Anterior cingulate cortex (tissue), 58 donors: ENCODE measurements around the gene ADAMTSL2.
A peak's percentile ranks its signal among the peaks of the same experiment; 100 is the strongest.

Experiments used
- DNase-seq, 58 donors: peaks; one replicate each; lab custom pipeline; 2025; lab: John Stamatoyannopoulos, UW

Gene ADAMTSL2

GRCh38 chr9:133583586-133583985, 49.1 kb downstream of the ADAMTSL2 start:
- no peak for DNase-seq

DNA sequence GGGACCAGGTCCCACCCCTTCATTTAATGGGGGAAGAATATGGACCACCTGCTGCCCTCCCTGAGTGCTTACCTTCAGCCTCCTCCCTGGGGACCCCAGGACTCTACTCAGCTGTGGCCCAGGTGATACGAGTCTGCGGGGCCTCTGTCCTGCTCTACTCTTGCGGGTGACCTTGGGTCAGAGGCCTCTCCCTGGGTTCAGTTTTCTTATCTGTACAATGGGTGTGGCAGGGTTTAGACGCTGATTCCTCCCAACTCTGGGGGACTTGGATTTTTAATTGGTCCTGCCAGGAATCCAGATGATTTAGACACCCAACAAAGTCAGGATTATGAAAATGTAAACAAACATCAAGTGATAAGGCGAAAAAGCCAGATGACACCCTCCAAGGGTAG, 49.7 kb downstream of the ADAMTSL2 start:
- no peak for DNase-seq

GRCh38 chr9:133584559-133585476, 50.3 kb downstream of the ADAMTSL2 start:
- peak in 2 of 58 donors; percentile 15 to 25 for DNase-seq

DNA sequence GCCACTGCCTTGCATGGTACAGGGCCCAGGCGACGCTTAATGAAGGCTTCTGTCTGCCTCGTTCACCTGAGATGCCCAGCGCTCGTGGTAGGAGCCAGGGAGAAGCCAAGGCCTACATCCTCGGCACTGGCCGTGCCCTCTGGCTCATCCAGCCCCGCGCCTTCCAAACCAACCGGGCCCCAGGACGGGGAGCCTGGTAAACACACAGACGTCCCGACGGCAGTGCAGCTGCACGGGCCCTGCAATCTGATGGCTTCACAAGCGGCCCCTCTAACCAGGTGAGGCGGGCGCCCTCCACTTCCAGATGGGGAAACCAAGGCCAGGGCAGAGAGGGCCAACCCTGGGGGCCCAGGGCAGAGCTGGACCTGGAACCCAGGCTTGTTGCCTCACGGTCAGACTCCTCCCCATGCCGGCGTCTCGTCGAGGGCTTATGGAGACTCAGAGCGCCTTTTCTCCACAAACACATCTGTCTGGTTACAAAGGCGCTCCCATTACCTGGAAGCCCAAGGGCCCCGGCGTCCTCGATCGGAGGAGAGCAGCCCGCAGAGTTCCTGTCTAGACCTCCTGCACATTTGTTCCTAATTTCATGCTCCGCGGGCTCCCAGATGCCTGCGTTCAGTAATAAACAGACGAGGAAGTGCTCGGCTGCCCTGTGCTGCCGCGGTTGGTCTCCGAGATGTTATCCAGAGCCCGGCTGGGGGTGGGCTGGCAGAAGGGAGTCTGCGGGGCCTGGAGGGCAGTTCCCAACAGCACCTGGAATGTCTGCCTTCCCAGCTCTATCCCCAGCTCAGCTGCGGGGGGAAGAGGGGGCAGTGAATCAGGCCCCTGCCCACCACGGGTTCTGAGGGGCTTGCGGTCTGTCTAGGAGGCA, 51.2 kb downstream of the ADAMTSL2 start:
- DNase-seq: no peak

- no peak for DNase-seq
These were observed 52.5 kb downstream of the ADAMTSL2 start for GRCh38 chr9:133587051-133587450.

DNA sequence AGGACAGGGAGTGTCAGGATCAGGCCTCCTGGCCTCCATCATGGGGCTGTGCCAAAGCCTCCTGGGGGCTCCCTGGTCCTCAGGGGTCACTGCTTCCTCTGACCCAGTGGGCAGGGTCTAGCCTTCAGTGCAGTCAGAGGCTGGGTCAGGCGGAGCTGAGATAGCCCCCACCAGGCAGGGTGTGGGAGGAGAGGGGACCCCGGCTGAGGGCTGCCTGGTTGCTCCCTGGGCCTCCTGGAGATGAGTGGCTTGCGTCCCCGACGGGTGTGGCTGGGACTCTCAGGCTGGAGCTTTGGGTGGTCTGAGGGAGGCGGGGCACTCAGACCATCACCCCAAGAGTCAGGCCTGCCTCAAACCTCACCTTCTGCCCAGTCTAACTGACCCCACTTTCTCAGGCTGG, 53.0 kb downstream of the ADAMTSL2 start:
- no peak for DNase-seq

DNA sequence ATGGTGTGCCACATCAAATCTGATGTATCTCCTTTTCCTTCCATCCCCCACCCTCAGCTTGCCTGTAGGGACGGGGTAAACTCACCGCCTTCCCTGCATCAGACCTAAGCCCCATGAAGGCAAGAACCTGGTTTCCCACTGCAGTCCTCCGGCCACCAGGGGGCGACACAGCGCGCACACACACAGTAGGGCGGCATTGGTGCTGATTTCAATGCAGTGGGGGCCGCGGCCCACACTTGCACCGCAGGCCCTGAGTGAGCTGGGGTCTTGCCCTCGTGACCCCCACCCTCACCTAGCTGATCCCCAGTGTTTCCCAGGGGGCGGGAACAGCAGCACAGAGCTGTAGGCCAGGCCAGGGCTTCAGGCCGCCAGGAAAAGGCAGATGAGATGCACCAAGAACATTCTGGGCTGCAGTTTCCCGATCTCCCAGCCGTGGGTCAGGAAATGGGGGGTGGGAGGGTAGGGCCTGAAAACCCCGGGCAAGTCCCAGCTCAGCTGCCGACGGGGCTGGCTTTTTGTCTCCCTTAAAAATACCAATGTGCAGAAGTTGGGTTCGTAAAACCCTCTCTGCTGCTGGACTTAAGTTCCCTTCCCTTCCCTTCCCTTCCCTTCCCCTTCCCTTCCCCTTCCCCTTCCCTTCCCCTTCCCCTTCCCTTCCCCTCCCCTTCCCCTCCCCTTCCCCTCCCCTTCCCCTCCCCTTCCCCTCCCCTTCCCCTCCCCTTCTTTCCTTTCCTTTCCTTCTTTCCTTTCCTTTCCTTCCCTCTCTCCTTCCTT, 55.1 kb downstream of the ADAMTSL2 start:
- no peak for DNase-seq

DNA sequence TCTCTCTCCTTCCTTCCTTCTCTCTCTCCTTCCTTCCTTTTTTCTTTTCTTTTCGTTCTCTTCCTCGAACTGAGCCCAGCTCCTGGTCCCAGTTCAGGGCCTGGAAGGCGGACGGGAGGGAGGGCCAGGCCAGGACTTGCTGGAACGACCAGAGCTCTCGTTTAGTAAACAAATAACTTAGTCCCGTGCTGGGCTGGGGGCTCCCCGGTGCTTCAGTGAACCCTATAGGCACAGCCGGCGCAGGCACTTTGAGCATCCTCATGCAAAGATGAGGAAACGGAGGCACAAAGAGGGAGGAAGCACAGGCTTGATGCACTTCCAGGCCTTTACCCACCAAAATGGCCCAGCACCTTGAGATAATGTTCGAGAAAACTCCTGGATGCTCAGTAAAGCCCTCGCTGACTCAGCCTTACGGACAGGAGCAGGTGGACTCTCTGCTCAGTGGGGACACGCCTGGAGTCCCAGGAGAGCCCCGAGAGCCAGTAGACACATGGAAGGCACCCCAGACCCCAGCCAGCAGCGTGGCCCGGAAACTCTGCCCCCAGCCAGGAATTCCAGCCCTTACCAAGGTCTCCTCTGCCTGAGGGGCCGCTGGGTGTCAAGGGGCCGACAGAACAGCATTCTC, 55.8 kb downstream of the ADAMTSL2 start:
- no peak for DNase-seq

- DNase-seq: no peak
These were observed 56.8 kb downstream of the ADAMTSL2 start for GRCh38 chr9:133591116-133591910.

DNA sequence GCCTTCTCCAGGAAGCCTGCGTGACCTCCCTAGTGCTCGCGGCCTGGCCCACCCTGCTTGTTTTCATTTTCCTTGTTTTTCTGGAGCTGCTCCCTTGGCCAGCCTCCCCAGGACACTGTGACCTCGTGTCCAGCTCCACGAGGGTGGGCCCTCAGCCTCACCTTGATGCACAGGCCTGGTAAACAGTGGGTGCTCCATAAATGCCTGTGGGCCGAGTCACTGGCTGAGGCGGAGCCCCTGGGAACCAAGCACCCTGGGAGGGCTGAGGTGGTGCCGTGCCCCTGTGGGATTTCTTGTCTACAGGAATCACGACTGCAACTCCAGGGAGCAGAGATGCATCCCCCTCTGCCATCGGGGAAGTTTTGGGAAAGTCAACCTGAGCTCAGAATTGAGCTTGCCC, 57.5 kb downstream of the ADAMTSL2 start:
- DNase-seq: no peak

- DNase-seq: no peak
These were observed 58.4 kb downstream of the ADAMTSL2 start for GRCh38 chr9:133592731-133593409.

- no peak for DNase-seq
These were observed 59.2 kb downstream of the ADAMTSL2 start for GRCh38 chr9:133593587-133594253.

DNA sequence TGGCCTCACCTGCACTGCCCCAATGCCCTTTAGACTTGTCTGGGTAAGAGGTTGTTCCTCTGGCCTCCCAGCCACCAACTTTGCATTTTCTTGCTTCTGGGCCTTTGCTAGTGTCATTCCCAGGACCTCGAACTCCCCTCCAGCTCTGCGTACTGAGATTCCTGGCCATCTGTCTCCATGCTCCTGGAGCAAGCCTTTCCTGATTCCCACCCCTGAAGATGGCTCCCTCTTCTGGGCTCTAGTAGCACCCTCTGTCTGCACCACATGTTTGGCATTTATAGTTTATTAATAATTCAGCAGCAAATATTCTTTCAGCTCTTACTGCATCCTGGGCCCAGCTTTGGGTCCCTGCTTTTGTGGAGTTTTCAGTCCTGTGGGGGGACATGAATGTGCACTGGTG, 59.8 kb downstream of the ADAMTSL2 start:
- no peak for DNase-seq

- DNase-seq: no peak
These were observed 61.4 kb downstream of the ADAMTSL2 start for GRCh38 chr9:133595910-133596309.

- DNase-seq: no peak
These were observed 62.9 kb downstream of the ADAMTSL2 start for GRCh38 chr9:133597316-133597957.

- DNase-seq: no peak
These were observed 64.5 kb downstream of the ADAMTSL2 start for GRCh38 chr9:133598978-133599377.

- DNase-seq: no peak
These were observed 65.1 kb downstream of the ADAMTSL2 start for GRCh38 chr9:133599470-133600173.
